OCI-LY7 (cell line): ENCODE results near the gene ZNF774. TPM values are rescaled to one million over a fixed set of nuclear protein-coding genes. Genes with fewer than 3 reads are reported as not detected.

Source experiments
- BruUV-seq: library from RNA; stranded (reverse); fragments of 400-500 nt; replicated peaks from 2 replicates; lab custom pipeline; 2021; lab: Mats Ljungman, UMichigan
- CTCF ChIA-PET: fragments of 300-600 bp; sonication (Branson Sonifier 250); formaldehyde crosslinking; loops from one replicate; lab custom pipeline; 2022; ENCODE audit warnings: antibody characterized with exemption; ENCODE audit not compliant: unreplicated experiment; lab: Charles Lee
- POLR2A ChIA-PET: fragments of 300-600 bp; sonication (Branson Sonifier 250); formaldehyde crosslinking; loops from one replicate; lab custom pipeline; 2022; ENCODE audit warnings: antibody characterized with exemption; lab: Charles Lee
- DNase-seq: peaks from one replicate; pipeline ENCODE4 v3.0.0-alpha.2; 2015; ENCODE audit warnings: low spot score
- H2AFZ ChIP-seq: fragments of 200-600 bp; sonication (generic), shearing (Covaris generic); 2 replicates; pipeline ENCODE4 v1.6.1; 2014; ENCODE audit warnings: mild to moderate bottlenecking, antibody characterized with exemption, low read length, moderate library complexity
- H3K27ac ChIP-seq: fragments of 200-600 bp; sonication (generic); 2 replicates; pipeline ENCODE4 v1.5.1; 2014; ENCODE audit warnings: mixed run types, low read depth, mild to moderate bottlenecking, moderate library complexity, low read length, inconsistent platforms; ENCODE audit not compliant: poor library complexity, severe bottlenecking
- H3K36me3 ChIP-seq: fragments of 200-600 bp; sonication (generic); 2 replicates; pipeline ENCODE4 v1.6.1; 2014; ENCODE audit warnings: mild to moderate bottlenecking, antibody characterized with exemption, low read length, moderate library complexity, mixed read lengths; ENCODE audit not compliant: insufficient read depth
- H3K4me1 ChIP-seq: fragments of 200-600 bp; sonication (generic); 2 replicates; pipeline ENCODE4 v1.5.1; 2014; ENCODE audit warnings: mild to moderate bottlenecking, low read length; ENCODE audit not compliant: insufficient read depth, poor library complexity, severe bottlenecking
- H3K4me2 ChIP-seq: fragments of 200-600 bp; sonication (generic); 2 replicates; pipeline ENCODE4 v1.6.1; 2014; ENCODE audit warnings: mild to moderate bottlenecking, low read length
- H3K4me3 ChIP-seq: fragments of 200-600 bp; sonication (generic); 2 replicates; pipeline ENCODE4 v1.5.1; 2014; ENCODE audit warnings: mild to moderate bottlenecking, low read depth, low read length; ENCODE audit not compliant: poor library complexity, severe bottlenecking
- H3K79me2 ChIP-seq: fragments of 200-600 bp; sonication (generic); 2 replicates; pipeline ENCODE4 v1.6.1; 2016; ENCODE audit warnings: low read depth, mild to moderate bottlenecking, low read length, moderate library complexity, mixed read lengths; ENCODE audit not compliant: insufficient read depth
- H3K9me2 ChIP-seq: fragments of 200-600 bp; sonication (generic); 2 replicates; pipeline ENCODE4 v1.6.1; 2016; ENCODE audit warnings: mild to moderate bottlenecking, low read length, mixed read lengths; ENCODE audit not compliant: insufficient read depth
- H3K9me3 ChIP-seq: fragments of 200-600 bp; sonication (generic); 2 replicates; pipeline ENCODE4 v1.6.1; 2014; ENCODE audit warnings: mild to moderate bottlenecking, mixed run types, low read length, mixed read lengths
- H4K20me1 ChIP-seq: fragments of 200-600 bp; sonication (generic); 2 replicates; pipeline ENCODE4 v1.6.1; 2014; ENCODE audit warnings: mild to moderate bottlenecking, antibody characterized with exemption, low read length, moderate library complexity, mixed read lengths; ENCODE audit not compliant: insufficient read depth
- CTCF ChIP-seq: fragments of 200-600 bp; sonication (generic); conservative IDR thresholded peaks from 2 replicates; pipeline ENCODE4 v1.5.1; 2014; ENCODE audit warnings: mild to moderate bottlenecking, antibody characterized with exemption, low read length, moderate library complexity, mixed read lengths
- EZH2phosphoT487 ChIP-seq: fragments of 200-600 bp; sonication (generic); IDR thresholded peaks from 2 replicates; pipeline ENCODE4 v1.6.1; 2018; ENCODE audit warnings: low read depth, borderline replicate concordance, mild to moderate bottlenecking, mixed run types, antibody characterized with exemption, low read length, moderate library complexity, mixed read lengths
- intact Hi-C: fragments of 100-400 bp; cut with micrococcal nuclease; formaldehyde crosslinking; loops from one replicate; pipeline ENCODE4 v1.10.0; 2022; ENCODE audit not compliant: unreplicated experiment
- total RNA-seq, 2 experiments: library from RNA; depleted of rRNA in 1 of 2; stranded (reverse); fragments of >200 nt in 1 of 2; shearing (Covaris generic) in 1 of 2; gene quantifications; 2 replicates each; pipeline ENCODE4 v1.2.3, GENCODE V29; 2014 to 2022

Gene ZNF774
- total RNA-seq, 2 experiments from 2014 or later = 1.2 to 1.6 TPM

DNA sequence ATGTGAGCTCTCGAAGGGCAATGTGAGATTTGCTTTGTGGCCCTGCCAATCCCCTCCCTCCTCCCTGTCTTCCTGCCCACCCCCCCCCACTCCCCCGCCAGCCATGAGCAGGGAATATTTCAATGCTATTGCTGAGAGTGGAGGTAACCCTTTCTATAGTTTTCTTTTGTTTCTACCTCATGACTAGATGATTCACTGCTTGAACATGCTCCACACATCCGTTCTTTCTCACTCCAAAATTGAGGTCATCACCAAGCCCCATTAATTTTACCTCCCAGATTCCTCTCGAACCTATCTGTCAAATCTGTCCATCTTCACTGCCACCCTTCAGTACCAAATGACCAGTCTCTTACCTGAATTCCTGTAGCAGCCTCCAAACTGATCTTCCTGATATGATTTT, 12.2 kb downstream of the ZNF774 start:
- Histone ChIP-seq H3K36me3 (no peaks in the 10 kb centered on the region), H3K4me3 (no peak overlapping the region), H3K4me2 (no peak overlapping the region), H2AFZ (no peak overlapping the region), H3K27ac (no peak overlapping the region), H3K9me2 (no peaks in the 10 kb centered on the region), H4K20me1 (no peaks in the 10 kb centered on the region), H3K9me3 (no peaks in the 10 kb centered on the region), H3K4me1 (peaks cover 5% of the 10 kb centered on the region), H3K79me2 (no peaks in the 10 kb centered on the region)
- no peak for TF ChIP-seq CTCF
- no peak for TF ChIP-seq EZH2phosphoT487
- intact Hi-C loops = no loop called here
- DNase-seq = no peak
- POLR2A ChIA-PET = no interaction called here
- BruUV-seq = no TSS peak
- CTCF ChIA-PET = no interaction called here

DNA sequence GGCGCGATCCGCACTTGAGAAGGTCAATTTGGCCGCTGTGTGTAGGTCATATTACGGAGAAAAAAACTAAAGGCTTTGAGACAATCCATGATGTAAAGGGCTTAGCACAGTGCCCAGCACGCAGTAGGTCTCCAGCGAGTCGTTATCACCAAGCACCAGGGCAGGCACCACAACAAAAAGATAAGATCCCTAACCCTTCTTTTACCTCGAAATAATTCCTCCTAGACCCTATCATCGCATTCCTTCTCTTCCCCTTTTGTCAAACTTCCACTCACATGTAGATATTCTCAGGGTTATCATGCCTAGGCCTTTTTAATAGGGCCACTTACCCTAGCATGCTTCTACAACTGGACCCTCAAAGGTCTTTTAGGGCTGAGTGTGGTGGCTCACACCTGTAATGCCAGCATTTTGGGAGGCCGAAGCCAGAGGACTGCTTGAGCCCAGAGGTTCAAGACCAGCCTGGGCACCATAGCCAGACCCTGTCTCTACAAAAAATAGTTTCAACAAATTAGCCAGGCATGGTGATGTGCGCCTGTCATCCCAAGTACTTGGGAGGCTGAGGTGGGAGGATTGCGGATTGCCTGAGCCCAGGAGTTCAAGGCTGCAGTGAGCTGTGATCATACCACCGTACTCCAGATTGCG, 13.5 kb downstream of the ZNF774 start:
- TF ChIP-seq EZH2phosphoT487 (no peak), CTCF (no peak)
- peaks cover 12% of the 10 kb centered on the region for H3K4me1 ChIP-seq
- ChIA-PET POLR2A (interaction anchor here (1.0 kb wide), 1 partner anchor 65 kb away, joined by 3 read pairs; no protein-coding TSS in a partner anchor), CTCF (interaction anchor here (0.6 kb wide), 1 partner anchor 520 kb away, joined by 3 read pairs; no protein-coding TSS in a partner anchor)
- intact Hi-C loops = no loop called here
- no peak overlapping the region for H3K27ac ChIP-seq
- no peak overlapping the region for H2AFZ ChIP-seq
- no peaks in the 10 kb centered on the region for H4K20me1 ChIP-seq
- H3K9me3 ChIP-seq = no peaks in the 10 kb centered on the region
- no TSS peak for BruUV-seq
- DNase-seq = no peak
- no peaks in the 10 kb centered on the region for H3K9me2 ChIP-seq
- H3K36me3 ChIP-seq = no peaks in the 10 kb centered on the region
- H3K4me3 ChIP-seq = no peak overlapping the region
- no peak overlapping the region for H3K4me2 ChIP-seq
- H3K79me2 ChIP-seq = no peaks in the 10 kb centered on the region

- no peaks in the 10 kb centered on the region for H3K79me2 ChIP-seq
- ChIA-PET POLR2A (interaction anchor here (0.6 to 2.1 kb wide), 3 partner anchors 10 to 421 kb away, joined by 3 to 10 read pairs (median 4); no protein-coding TSS in a partner anchor), CTCF (interaction anchor here (0.8 kb wide), 1 partner anchor 48 kb away, joined by 4 read pairs; no protein-coding TSS in a partner anchor)
- intact Hi-C loops = no loop called here
- no peaks in the 10 kb centered on the region for H3K9me2 ChIP-seq
- H2AFZ ChIP-seq = no peak overlapping the region
- no peak for DNase-seq
- no peaks in the 10 kb centered on the region for H3K36me3 ChIP-seq
- no TSS peak for BruUV-seq
- H3K27ac ChIP-seq = no peak overlapping the region
- H3K4me3 ChIP-seq = no peak overlapping the region
- TF ChIP-seq EZH2phosphoT487 (no peak), CTCF (no peak)
- no peaks in the 10 kb centered on the region for H4K20me1 ChIP-seq
- H3K4me2 ChIP-seq = no peak overlapping the region
- H3K4me1 ChIP-seq = peaks cover 11% of the 10 kb centered on the region
- no peaks in the 10 kb centered on the region for H3K9me3 ChIP-seq
Observed at GRCh38 chr15:90367576-90367975, 15.5 kb downstream of the ZNF774 start.
